Osteoblast (primary cell): ENCODE measurements around the gene DHRSX. TPM values are rescaled to one million over a fixed set of nuclear protein-coding genes. Genes with fewer than 3 reads are reported as not detected.

Source experiments
- DNase-seq: peaks from one replicate; pipeline ENCODE4 v3.0.0; 2011; ENCODE audit warnings: low spot score, mixed read lengths; ENCODE audit not compliant: insufficient read length; ENCODE audit errors: missing footprints
- H2AFZ ChIP-seq: 2 replicates; pipeline ENCODE4 v1.6.0; 2011; ENCODE audit warnings: mild to moderate bottlenecking, low read length
- H3K27ac ChIP-seq: 2 replicates; pipeline ENCODE4 v1.5.1; 2011; ENCODE audit warnings: mild to moderate bottlenecking, low read depth, low read length, moderate library complexity
- H3K27me3 ChIP-seq: 2 replicates; pipeline ENCODE4 v1.6.0; 2012; ENCODE audit warnings: mild to moderate bottlenecking, control low read depth, inconsistent platforms, low read length, moderate library complexity; ENCODE audit not compliant: insufficient read depth
- H3K36me3 ChIP-seq: 2 replicates; pipeline ENCODE4 v1.5.1; 2011; ENCODE audit warnings: mild to moderate bottlenecking, low read length, control low read depth, moderate library complexity; ENCODE audit not compliant: insufficient read depth
- H3K4me1 ChIP-seq: 2 replicates; pipeline ENCODE4 v1.5.1; 2011; ENCODE audit warnings: mild to moderate bottlenecking, low read length, control low read depth, moderate library complexity; ENCODE audit not compliant: insufficient read depth
- H3K4me2 ChIP-seq: 2 replicates; pipeline ENCODE4 v1.6.0; 2011; ENCODE audit warnings: mild to moderate bottlenecking, low read length; ENCODE audit not compliant: insufficient read depth
- H3K4me3 ChIP-seq: fragments of 200-600 bp; sonication (generic); 3 replicates; pipeline ENCODE4 v1.5.1; 2012; ENCODE audit warnings: mild to moderate bottlenecking, low read length, inconsistent platforms; ENCODE audit not compliant: insufficient read depth
- H3K79me2 ChIP-seq: 2 replicates; pipeline ENCODE4 v1.6.0; 2012; ENCODE audit warnings: mild to moderate bottlenecking, low read length, control low read depth, inconsistent platforms; ENCODE audit not compliant: insufficient read depth
- H3K9me3 ChIP-seq: 2 replicates; pipeline ENCODE4 v1.5.1; 2011; ENCODE audit warnings: low read depth, low read length, control low read depth
- H4K20me1 ChIP-seq: 2 replicates; pipeline ENCODE4 v1.6.0; 2012; ENCODE audit warnings: mild to moderate bottlenecking, low read length, control low read depth; ENCODE audit not compliant: insufficient read depth
- total RNA-seq: library from RNA; depleted of rRNA; stranded (reverse); fragments of >200 nt; gene quantifications from 2 replicates; pipeline ENCODE4 v1.2.3, GENCODE V29; 2012
- TF ChIP-seq, protein P1 (sequence below): IDR thresholded peaks from 2 replicates; pipeline ENCODE4 v1.5.1; 2011; ENCODE audit warnings: mild to moderate bottlenecking, low read depth, low read length, moderate library complexity; ENCODE audit errors: extremely low read depth

DHRSX gene
- total RNA-seq, 1 donor, result 37.6 TPM

DNA sequence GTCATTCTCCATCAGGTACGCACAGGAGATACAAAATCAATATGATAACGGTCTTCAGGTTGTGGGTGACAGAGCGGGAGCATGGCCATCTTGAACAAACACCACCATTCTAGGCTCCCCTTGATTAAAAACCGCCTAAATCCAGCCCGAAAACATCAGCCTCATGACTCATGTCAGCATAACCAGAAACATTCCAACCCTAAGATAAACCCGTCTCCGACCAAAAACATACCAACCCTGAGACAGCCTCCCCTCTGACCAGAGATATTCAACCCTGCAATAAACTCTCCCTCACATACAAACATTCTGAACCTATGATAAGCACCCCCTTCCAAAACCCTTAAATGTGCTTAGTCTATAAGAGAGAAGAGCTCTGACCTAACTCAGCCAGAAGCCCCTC lies 157.9 kb downstream of the DHRSX start:
- Histone ChIP-seq H3K4me3 (peak overlapping the region; percentile 43), H3K27me3 (no peaks in the 10 kb centered on the region), H3K79me2 (no peaks in the 10 kb centered on the region), H3K27ac (peak overlapping the region; percentile 92), H3K36me3 (no peaks in the 10 kb centered on the region), H3K4me2 (peak overlapping the region; percentile 62), H3K4me1 (peaks cover 21% of the 10 kb centered on the region), H3K9me3 (no peaks in the 10 kb centered on the region), H4K20me1 (no peaks in the 10 kb centered on the region), H2AFZ (peak overlapping the region; percentile 70)
- TF ChIP-seq, protein P1, sequence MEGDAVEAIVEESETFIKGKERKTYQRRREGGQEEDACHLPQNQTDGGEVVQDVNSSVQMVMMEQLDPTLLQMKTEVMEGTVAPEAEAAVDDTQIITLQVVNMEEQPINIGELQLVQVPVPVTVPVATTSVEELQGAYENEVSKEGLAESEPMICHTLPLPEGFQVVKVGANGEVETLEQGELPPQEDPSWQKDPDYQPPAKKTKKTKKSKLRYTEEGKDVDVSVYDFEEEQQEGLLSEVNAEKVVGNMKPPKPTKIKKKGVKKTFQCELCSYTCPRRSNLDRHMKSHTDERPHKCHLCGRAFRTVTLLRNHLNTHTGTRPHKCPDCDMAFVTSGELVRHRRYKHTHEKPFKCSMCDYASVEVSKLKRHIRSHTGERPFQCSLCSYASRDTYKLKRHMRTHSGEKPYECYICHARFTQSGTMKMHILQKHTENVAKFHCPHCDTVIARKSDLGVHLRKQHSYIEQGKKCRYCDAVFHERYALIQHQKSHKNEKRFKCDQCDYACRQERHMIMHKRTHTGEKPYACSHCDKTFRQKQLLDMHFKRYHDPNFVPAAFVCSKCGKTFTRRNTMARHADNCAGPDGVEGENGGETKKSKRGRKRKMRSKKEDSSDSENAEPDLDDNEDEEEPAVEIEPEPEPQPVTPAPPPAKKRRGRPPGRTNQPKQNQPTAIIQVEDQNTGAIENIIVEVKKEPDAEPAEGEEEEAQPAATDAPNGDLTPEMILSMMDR, result no peak
- DNase-seq, result no peak

DNA sequence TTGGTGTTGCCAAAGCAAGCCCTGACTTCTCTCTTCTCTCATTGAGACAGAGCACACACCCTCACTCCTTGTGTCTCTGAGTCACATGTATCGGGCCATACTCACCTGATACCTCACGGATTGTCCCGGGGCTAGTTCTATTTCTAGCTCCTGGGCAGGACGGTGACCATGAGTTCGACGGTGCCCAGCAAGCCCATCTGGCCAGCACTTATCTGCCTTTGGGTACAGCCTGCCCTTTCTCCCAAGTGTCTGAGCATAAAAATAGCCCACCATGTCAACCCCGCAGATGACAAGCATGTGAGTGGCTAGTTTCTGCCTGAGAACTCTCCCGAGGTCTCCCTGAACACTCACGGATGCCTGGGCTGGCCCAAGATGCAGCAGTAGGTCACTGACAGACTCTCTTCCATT lies 158.5 kb downstream of the DHRSX start:
- Histone ChIP-seq H3K9me3 (no peaks in the 10 kb centered on the region), H4K20me1 (no peaks in the 10 kb centered on the region), H2AFZ (peak overlapping the region; percentile 70), H3K4me3 (peak overlapping the region; percentile 43), H3K4me1 (peaks cover 21% of the 10 kb centered on the region), H3K27ac (peak overlapping the region; percentile 92), H3K79me2 (no peaks in the 10 kb centered on the region), H3K27me3 (no peaks in the 10 kb centered on the region), H3K4me2 (peak overlapping the region; percentile 62), H3K36me3 (no peaks in the 10 kb centered on the region)
- no peak for DNase-seq
- TF ChIP-seq, protein P1, result no peak

DNA sequence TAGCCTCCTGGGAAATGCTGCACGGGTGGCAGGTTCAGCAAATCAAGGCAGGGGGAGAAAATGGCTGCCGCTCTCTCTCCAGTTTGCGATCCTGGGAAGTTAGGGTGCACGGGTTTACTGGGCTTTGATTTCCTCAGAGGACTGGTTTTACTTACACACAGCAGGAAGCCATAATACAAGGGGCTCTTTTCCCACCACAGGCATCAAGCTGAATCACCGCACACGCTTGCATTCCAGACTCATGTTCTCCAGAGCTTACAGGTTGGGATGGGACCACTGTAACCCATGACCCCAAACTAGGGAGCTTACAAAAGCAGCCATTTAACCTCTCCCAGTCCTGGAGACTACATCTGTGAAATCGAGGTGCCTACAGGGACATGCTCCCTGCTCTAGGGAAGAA lies 159.8 kb downstream of the DHRSX start:
- no peak for DNase-seq
- TF ChIP-seq, protein P1, result no peak
- H3K79me2 ChIP-seq, result no peaks in the 10 kb centered on the region
- peaks cover 21% of the 10 kb centered on the region for H3K4me1 ChIP-seq
- no peaks in the 10 kb centered on the region for H4K20me1 ChIP-seq
- no peak overlapping the region for H3K27ac ChIP-seq
- no peak overlapping the region for H2AFZ ChIP-seq
- H3K27me3 ChIP-seq, result no peaks in the 10 kb centered on the region
- H3K36me3 ChIP-seq, result no peaks in the 10 kb centered on the region
- H3K9me3 ChIP-seq, result no peaks in the 10 kb centered on the region
- H3K4me3 ChIP-seq, result no peak overlapping the region
- H3K4me2 ChIP-seq, result no peak overlapping the region

DNA sequence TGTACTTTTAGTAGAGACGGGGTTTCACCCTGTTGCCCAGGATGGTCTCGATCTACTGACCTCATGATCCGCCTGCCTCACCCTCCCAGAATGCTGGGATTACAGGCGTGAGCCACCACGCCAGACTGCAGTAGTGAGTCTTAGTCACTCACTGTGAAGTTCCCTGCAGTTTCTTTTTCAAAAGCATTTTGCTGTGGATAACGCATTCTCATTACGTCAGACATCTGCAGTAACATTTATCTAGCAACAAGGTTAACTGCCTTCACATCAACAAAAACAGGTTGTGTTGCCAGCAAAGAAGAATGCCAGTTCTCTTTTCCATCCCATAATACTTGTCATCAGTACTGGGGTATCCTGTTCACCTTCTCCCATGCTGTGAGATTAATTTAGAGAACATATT lies 164.6 kb downstream of the DHRSX start:
- Histone ChIP-seq H3K27ac (no peak overlapping the region), H2AFZ (no peak overlapping the region), H3K36me3 (no peaks in the 10 kb centered on the region), H3K4me1 (no peaks in the 10 kb centered on the region), H3K4me3 (no peak overlapping the region), H3K4me2 (no peak overlapping the region), H4K20me1 (no peaks in the 10 kb centered on the region), H3K9me3 (no peaks in the 10 kb centered on the region), H3K27me3 (no peaks in the 10 kb centered on the region), H3K79me2 (no peaks in the 10 kb centered on the region)
- DNase-seq, result no peak
- TF ChIP-seq, protein P1, result no peak
